ENCODE measurements around the gene NFKBIZ.

Gene NFKBIZ

GRCh38 chr3:101840066-101840465, 9.2 kb upstream of the NFKBIZ start:
- TF ChIP-seq CTCF (IDR thresholded peaks at IDR 0.05; ENCODE audit: low read depth, low read length): no peak
- no peak overlapping the region for H3K4me3 ChIP-seq (replicated peaks in 1 of 2; ENCODE audit: low read depth in 2 of 2, low read length in 2 of 2)
- DNase-seq (ENCODE audit: low read depth in 2 of 2): no peak

- TF ChIP-seq CTCF (IDR thresholded peaks at IDR 0.05; ENCODE audit: low read depth, low read length): no peak
- H3K4me3 ChIP-seq (replicated peaks in 1 of 2; ENCODE audit: low read depth in 2 of 2, low read length in 2 of 2): no peak overlapping the region
- no peak for DNase-seq (ENCODE audit: low read depth in 2 of 2)
These were observed 6.9 kb upstream of the NFKBIZ start for GRCh38 chr3:101842245-101842934.

- no peak for DNase-seq (ENCODE audit: low read depth in 2 of 2)
- H3K4me3 ChIP-seq (replicated peaks in 1 of 2; ENCODE audit: low read depth in 2 of 2, low read length in 2 of 2): no peak overlapping the region
- no peak for TF ChIP-seq CTCF (IDR thresholded peaks at IDR 0.05; ENCODE audit: low read depth, low read length)
These were observed 6.4 kb upstream of the NFKBIZ start for GRCh38 chr3:101842935-101843330.

DNA sequence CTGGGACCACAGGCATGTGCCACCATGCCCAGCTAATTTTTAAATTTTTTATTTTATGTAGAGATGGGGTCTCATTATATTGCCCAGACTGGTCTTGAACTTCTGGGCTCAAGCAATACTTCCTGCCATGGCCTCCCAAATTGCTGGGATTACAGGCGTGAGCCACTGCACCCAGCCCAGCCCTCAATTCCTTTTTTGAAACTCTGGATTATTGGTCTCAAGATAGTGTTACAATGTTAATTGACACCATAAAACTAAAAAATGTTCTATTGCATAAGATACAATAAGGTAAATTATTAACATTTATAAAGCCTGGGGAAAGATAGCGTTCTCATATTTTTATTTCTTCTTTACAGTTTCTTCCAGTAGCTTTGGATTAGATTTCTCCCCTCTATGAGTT, 3.9 kb upstream of the NFKBIZ start:
- DNase-seq (ENCODE audit: low read depth in 2 of 2): no peak
- H3K4me3 ChIP-seq (replicated peaks in 1 of 2; ENCODE audit: low read depth in 2 of 2, low read length in 2 of 2): no peak overlapping the region
- TF ChIP-seq CTCF (IDR thresholded peaks at IDR 0.05; ENCODE audit: low read depth, low read length): no peak

DNA sequence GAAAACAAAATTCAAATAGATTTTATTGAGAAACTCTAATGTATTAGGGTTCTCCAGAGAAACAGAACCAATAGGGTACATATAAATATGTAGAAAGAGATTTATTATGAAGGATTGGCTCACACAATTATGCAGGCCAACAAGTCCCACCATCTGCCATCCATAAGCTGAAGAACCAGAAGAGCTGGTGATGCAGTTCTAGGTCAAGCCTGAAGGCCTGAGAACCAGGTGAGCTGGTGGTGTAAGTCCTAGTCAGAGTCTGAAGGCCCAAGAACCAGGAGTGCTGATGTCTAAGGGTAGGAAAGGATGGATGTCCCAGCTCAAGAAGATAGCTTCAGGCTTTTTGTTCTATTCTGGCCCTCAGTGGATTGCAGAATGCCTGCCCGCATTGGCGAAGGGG, 2.6 kb upstream of the NFKBIZ start:
- no peak overlapping the region for H3K4me3 ChIP-seq (replicated peaks in 1 of 2; ENCODE audit: low read depth in 2 of 2, low read length in 2 of 2)
- TF ChIP-seq CTCF (IDR thresholded peaks at IDR 0.05; ENCODE audit: low read depth, low read length): no peak
- DNase-seq (ENCODE audit: low read depth in 2 of 2): no peak

DNA sequence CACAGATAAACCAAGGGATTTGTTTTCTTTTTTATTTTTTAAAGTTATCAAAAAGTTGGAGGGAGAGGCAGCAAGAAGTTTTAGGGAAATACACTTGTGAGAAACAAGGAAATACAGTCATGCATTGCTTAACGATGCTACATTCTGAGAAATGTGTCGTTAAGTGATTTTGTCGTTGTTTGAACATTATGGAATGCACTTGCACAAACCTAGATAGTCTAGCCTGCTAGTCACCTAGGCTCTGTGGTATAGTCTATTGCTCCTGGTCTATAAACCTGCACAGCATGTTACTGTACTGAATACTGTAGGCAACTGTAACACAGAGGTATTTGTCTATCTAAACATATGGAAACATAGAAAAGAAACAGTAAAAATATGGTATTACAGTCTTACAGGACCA, 2.0 kb upstream of the NFKBIZ start:
- TF ChIP-seq CTCF (IDR thresholded peaks at IDR 0.05; ENCODE audit: low read depth, low read length): no peak
- peak in 1 of 2 donors; percentile 31 for DNase-seq (ENCODE audit: low read depth in 2 of 2)
- H3K4me3 ChIP-seq (replicated peaks in 1 of 2; ENCODE audit: low read depth in 2 of 2, low read length in 2 of 2): no peak overlapping the region

DNA sequence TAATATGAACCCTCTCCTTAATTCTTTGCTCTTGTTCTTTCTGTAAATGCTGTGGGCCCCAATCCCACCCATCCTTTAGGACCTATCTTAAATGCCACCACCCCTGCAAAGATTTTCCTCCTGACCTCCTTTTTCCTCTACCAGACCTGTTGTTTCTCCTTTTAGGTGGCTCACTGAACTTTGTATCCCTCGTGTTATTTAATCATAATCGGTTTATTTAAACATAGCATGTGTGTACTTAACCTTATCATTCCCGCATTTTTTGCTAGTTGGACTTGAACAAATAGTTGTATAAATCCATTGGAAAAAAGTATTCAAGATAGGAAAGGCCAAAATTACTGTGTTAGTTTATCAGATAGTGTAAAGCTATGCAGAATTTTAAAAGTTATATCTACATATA, 988 bp upstream of the NFKBIZ start:
- DNase-seq (ENCODE audit: low read depth in 2 of 2): no peak
- TF ChIP-seq CTCF (IDR thresholded peaks at IDR 0.05; ENCODE audit: low read depth, low read length): no peak
- peak overlapping the region in 1 of 2 donors; percentile 40 for H3K4me3 ChIP-seq (replicated peaks in 1 of 2; ENCODE audit: low read depth in 2 of 2, low read length in 2 of 2)

All from cardiac fibroblast (primary cell).